Measurements from ENCODE around the gene PIGU. TPM values are rescaled to one million over a fixed set of nuclear protein-coding genes. Genes with fewer than 3 reads are reported as not detected.

Gene PIGU
- total and polyA plus RNA-seq, 2 of the 13 experiments (the other 11 are each of a cell fraction or from before 2014, with no cell fraction given): 45.5 to 231 TPM

DNA sequence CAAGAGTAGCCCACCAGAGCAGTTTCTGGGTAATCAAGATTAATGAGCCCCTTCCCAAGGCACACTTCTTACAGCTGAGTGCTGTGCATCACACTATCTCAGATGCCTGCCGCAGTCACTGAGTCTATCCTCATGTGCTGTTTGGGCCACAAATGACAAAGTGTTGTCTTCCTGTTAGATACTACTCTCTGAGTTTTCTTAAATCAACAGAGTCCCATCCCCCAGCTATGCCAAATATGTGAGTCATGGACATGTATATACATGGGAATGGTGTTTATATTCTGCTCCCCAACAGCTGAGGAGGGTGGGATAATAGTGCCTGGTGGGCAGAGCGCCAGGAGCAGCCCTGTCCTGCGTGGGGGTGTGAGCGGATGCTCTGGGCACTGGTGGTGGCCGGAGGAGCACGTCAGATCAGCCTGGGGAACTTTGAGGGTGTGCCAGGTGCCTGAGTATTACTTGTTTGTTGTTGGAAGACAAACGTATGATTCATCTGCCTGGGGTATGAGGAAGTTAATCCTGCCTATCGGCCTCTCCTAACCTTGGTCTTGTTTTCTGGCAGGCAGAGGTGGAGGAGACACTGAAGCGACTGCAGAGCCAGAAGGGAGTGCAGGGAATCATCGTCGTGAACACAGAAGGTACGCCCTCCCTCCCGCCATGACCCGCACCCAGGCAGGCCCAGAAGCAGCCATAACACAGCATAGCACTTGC lies 151.0 kb downstream of the PIGU start (continued):
- TF ChIP-seq, protein P1, sequence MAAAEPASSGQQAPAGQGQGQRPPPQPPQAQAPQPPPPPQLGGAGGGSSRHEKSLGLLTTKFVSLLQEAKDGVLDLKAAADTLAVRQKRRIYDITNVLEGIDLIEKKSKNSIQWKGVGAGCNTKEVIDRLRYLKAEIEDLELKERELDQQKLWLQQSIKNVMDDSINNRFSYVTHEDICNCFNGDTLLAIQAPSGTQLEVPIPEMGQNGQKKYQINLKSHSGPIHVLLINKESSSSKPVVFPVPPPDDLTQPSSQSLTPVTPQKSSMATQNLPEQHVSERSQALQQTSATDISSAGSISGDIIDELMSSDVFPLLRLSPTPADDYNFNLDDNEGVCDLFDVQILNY (CRISPR knock-in tag; conservative IDR thresholded peaks at IDR 0.05): no peak
- TF ChIP-seq, protein P2, sequence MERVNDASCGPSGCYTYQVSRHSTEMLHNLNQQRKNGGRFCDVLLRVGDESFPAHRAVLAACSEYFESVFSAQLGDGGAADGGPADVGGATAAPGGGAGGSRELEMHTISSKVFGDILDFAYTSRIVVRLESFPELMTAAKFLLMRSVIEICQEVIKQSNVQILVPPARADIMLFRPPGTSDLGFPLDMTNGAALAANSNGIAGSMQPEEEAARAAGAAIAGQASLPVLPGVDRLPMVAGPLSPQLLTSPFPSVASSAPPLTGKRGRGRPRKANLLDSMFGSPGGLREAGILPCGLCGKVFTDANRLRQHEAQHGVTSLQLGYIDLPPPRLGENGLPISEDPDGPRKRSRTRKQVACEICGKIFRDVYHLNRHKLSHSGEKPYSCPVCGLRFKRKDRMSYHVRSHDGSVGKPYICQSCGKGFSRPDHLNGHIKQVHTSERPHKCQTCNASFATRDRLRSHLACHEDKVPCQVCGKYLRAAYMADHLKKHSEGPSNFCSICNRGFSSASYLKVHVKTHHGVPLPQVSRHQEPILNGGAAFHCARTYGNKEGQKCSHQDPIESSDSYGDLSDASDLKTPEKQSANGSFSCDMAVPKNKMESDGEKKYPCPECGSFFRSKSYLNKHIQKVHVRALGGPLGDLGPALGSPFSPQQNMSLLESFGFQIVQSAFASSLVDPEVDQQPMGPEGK (CRISPR knock-in tag; IDR thresholded peaks at IDR 0.05): peak; percentile 86
- no peak for TF ChIP-seq TOE1 (CRISPR knock-in tag; IDR thresholded peaks at IDR 0.05)
- TF ChIP-seq, protein P3, sequence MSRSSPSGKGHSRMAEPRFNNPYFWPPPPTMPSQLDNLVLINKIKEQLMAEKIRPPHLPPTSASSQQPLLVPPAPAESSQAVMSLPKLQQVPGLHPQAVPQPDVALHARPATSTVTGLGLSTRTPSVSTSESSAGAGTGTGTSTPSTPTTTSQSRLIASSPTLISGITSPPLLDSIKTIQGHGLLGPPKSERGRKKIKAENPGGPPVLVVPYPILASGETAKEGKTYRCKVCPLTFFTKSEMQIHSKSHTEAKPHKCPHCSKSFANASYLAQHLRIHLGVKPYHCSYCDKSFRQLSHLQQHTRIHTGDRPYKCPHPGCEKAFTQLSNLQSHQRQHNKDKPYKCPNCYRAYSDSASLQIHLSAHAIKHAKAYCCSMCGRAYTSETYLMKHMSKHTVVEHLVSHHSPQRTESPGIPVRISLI (CRISPR knock-in tag; IDR thresholded peaks at IDR 0.05; ENCODE audit: borderline replicate concordance): peak; percentile 61; the same call in 1 of the 2 replicates
- no peak for TF ChIP-seq ATRX (CRISPR knock-in tag; IDR thresholded peaks at IDR 0.05; ENCODE audit: borderline replicate concordance)
- TF ChIP-seq, protein P4, sequence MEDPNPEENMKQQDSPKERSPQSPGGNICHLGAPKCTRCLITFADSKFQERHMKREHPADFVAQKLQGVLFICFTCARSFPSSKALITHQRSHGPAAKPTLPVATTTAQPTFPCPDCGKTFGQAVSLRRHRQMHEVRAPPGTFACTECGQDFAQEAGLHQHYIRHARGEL (CRISPR knock-in tag; IDR thresholded peaks at IDR 0.05): no peak; the same call in 1 of the 2 replicates
- TF ChIP-seq, protein P5, sequence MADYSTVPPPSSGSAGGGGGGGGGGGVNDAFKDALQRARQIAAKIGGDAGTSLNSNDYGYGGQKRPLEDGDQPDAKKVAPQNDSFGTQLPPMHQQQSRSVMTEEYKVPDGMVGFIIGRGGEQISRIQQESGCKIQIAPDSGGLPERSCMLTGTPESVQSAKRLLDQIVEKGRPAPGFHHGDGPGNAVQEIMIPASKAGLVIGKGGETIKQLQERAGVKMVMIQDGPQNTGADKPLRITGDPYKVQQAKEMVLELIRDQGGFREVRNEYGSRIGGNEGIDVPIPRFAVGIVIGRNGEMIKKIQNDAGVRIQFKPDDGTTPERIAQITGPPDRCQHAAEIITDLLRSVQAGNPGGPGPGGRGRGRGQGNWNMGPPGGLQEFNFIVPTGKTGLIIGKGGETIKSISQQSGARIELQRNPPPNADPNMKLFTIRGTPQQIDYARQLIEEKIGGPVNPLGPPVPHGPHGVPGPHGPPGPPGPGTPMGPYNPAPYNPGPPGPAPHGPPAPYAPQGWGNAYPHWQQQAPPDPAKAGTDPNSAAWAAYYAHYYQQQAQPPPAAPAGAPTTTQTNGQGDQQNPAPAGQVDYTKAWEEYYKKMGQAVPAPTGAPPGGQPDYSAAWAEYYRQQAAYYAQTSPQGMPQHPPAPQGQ (CRISPR knock-in tag; IDR thresholded peaks at IDR 0.05; ENCODE audit: borderline replicate concordance): no peak
- TF ChIP-seq, protein P6, sequence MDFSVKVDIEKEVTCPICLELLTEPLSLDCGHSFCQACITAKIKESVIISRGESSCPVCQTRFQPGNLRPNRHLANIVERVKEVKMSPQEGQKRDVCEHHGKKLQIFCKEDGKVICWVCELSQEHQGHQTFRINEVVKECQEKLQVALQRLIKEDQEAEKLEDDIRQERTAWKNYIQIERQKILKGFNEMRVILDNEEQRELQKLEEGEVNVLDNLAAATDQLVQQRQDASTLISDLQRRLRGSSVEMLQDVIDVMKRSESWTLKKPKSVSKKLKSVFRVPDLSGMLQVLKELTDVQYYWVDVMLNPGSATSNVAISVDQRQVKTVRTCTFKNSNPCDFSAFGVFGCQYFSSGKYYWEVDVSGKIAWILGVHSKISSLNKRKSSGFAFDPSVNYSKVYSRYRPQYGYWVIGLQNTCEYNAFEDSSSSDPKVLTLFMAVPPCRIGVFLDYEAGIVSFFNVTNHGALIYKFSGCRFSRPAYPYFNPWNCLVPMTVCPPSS (IDR thresholded peaks at IDR 0.05): no peak
- TF ChIP-seq NKX3-1 (CRISPR knock-in tag; IDR thresholded peaks at IDR 0.05): peak; percentile 62; the same call in 1 of the 2 replicates
- TF ChIP-seq ZNF17 (CRISPR knock-in tag; IDR thresholded peaks at IDR 0.05): no peak
- peak; percentile 99 for TF ChIP-seq ZNF614 (CRISPR knock-in tag; IDR thresholded peaks at IDR 0.05; ENCODE audit: borderline replicate concordance)
- peak; percentile 94; the same call in 1 of the 2 replicates for TF ChIP-seq MIER3 (CRISPR knock-in tag; IDR thresholded peaks at IDR 0.05; ENCODE audit: borderline replicate concordance)
- TF ChIP-seq NFYC (CRISPR knock-in tag; IDR thresholded peaks at IDR 0.05): peak; percentile 43
- no peak for TF ChIP-seq GPN1 (CRISPR knock-in tag; IDR thresholded peaks at IDR 0.05; ENCODE audit: borderline replicate concordance)
- peak; percentile 78; the same call in 1 of the 2 replicates for TF ChIP-seq SMYD3 (CRISPR knock-in tag; IDR thresholded peaks at IDR 0.05)
- peak; percentile 60 for TF ChIP-seq CREB1 (IDR thresholded peaks at IDR 0.05)
- TF ChIP-seq CREB1 (CRISPR knock-in tag; IDR thresholded peaks at IDR 0.05): peak; percentile 88
